ENCODE results near the gene ITGA5.

GRCh38 chr12:54426690-54427089 lies 7.6 kb upstream of the ITGA5 start:
- TF ChIP-seq CTCF (IDR thresholded peaks at IDR 0.05; ENCODE audit: borderline replicate concordance, extremely low read depth, low read length, poor library complexity, severe bottlenecking), result no peak
- TF ChIP-seq EZH2 (IDR thresholded peaks at IDR 0.05; ENCODE audit: borderline replicate concordance, low read depth, low read length, severe bottlenecking), result no peak
